Ishikawa (cell line): Measurements from ENCODE around the gene TTLL3.

ENCODE experiments used
- CEBPB ChIP-seq: IDR thresholded peaks from 2 replicates; pipeline ENCODE4 v1.6.1; 2012
- CREB1 ChIP-seq: IDR thresholded peaks from 2 replicates; pipeline ENCODE4 v1.6.1; 2012; ENCODE audit warnings: low read depth
- EGR1 ChIP-seq: IDR thresholded peaks from 2 replicates; pipeline ENCODE4 v1.6.1; 2012
- EP300 ChIP-seq: IDR thresholded peaks from 2 replicates; pipeline ENCODE4 v1.6.1; 2012; ENCODE audit warnings: borderline replicate concordance
- FOXM1 ChIP-seq: IDR thresholded peaks from 2 replicates; pipeline ENCODE4 v1.6.1; 2012; ENCODE audit warnings: low read depth, borderline replicate concordance
- NFIC ChIP-seq: IDR thresholded peaks from 2 replicates; pipeline ENCODE4 v1.6.1; 2012
- RAD21 ChIP-seq: IDR thresholded peaks from 2 replicates; pipeline ENCODE4 v1.6.1; 2012; ENCODE audit warnings: low read depth
- TAF1 ChIP-seq: IDR thresholded peaks from 2 replicates; pipeline ENCODE4 v1.6.1; 2012; ENCODE audit warnings: low read depth, mild to moderate bottlenecking
- USF1 ChIP-seq: IDR thresholded peaks from 2 replicates; pipeline ENCODE4 v1.6.1; 2012
- YY1 ChIP-seq: IDR thresholded peaks from 2 replicates; pipeline ENCODE4 v1.6.1; 2012; ENCODE audit warnings: low read depth
- ZBTB7A ChIP-seq: IDR thresholded peaks from 2 replicates; pipeline ENCODE4 v1.6.1; 2012; ENCODE audit warnings: low read depth
- TF ChIP-seq, protein P1 (sequence below): IDR thresholded peaks from 2 replicates; pipeline ENCODE4 v1.6.1; 2012; ENCODE audit warnings: low read depth, mild to moderate bottlenecking

DNA sequence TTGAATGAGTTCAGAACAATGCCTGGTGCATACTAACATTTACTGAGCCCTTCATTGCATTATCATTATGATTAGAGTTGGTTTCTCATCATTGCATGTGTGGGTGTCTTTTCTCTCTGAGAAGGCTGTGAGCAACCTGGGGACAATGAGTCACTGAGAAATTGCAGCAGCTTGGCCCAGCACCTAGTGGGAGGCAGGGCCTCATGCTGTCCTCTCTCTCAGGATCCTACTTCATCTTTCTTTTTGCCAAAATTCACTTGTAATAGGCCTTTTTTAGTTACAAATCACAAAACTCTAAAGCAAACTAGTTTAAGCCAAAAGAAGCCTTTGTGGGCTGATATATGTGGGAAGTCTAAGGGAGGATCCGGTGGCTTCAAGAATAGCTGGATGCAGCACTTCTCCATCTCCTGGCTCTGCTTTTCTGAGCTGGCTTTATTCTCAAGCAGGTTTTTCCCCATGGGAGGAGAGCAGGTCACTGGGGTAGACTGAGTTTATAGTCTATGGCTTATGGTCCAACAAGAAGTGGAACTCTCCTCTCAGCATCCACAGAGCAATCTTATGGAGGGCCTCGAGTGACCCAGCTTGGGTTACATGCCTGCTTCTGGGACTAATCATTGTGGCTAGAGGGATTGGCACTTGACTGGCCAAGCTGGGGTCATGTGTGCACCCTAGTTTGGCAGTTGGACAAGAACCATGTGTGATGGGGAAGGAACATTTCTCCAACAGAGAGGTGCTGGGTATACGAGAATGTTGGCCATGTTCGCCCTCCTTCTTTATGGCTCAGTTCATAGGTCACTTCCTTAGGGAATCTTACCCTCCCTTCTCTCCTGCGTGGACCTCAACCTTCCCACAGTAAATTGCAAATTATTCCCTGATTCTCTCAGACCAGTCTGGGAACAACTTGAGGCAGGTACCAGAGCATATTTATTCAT lies 31.7 kb upstream of the TTLL3 start:
- TF ChIP-seq EGR1 = no peak
- TF ChIP-seq EP300 = no peak
- no peak for TF ChIP-seq YY1
- TF ChIP-seq TAF1 = no peak
- TF ChIP-seq RAD21 = no peak
- no peak for TF ChIP-seq USF1
- no peak for TF ChIP-seq FOXM1
- TF ChIP-seq, protein P1, sequence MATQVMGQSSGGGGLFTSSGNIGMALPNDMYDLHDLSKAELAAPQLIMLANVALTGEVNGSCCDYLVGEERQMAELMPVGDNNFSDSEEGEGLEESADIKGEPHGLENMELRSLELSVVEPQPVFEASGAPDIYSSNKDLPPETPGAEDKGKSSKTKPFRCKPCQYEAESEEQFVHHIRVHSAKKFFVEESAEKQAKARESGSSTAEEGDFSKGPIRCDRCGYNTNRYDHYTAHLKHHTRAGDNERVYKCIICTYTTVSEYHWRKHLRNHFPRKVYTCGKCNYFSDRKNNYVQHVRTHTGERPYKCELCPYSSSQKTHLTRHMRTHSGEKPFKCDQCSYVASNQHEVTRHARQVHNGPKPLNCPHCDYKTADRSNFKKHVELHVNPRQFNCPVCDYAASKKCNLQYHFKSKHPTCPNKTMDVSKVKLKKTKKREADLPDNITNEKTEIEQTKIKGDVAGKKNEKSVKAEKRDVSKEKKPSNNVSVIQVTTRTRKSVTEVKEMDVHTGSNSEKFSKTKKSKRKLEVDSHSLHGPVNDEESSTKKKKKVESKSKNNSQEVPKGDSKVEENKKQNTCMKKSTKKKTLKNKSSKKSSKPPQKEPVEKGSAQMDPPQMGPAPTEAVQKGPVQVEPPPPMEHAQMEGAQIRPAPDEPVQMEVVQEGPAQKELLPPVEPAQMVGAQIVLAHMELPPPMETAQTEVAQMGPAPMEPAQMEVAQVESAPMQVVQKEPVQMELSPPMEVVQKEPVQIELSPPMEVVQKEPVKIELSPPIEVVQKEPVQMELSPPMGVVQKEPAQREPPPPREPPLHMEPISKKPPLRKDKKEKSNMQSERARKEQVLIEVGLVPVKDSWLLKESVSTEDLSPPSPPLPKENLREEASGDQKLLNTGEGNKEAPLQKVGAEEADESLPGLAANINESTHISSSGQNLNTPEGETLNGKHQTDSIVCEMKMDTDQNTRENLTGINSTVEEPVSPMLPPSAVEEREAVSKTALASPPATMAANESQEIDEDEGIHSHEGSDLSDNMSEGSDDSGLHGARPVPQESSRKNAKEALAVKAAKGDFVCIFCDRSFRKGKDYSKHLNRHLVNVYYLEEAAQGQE = no peak
- no peak for TF ChIP-seq CEBPB
- no peak for TF ChIP-seq CREB1
- no peak for TF ChIP-seq ZBTB7A
- TF ChIP-seq NFIC = no peak
